Vein endothelial cell (primary cell): ENCODE data around the gene PCDHGA1. TPM values are rescaled to one million over a fixed set of nuclear protein-coding genes. Genes with fewer than 3 reads are reported as not detected.

Experiments
- total RNA-seq: library from RNA; depleted of rRNA; stranded (reverse); fragments of >200 nt; gene quantifications from 2 replicates; pipeline ENCODE4 v1.2.3, GENCODE V29; 2012

The PCDHGA1 gene
- 0.65 and 0.67 TPM in 2 replicates for total RNA-seq

DNA sequence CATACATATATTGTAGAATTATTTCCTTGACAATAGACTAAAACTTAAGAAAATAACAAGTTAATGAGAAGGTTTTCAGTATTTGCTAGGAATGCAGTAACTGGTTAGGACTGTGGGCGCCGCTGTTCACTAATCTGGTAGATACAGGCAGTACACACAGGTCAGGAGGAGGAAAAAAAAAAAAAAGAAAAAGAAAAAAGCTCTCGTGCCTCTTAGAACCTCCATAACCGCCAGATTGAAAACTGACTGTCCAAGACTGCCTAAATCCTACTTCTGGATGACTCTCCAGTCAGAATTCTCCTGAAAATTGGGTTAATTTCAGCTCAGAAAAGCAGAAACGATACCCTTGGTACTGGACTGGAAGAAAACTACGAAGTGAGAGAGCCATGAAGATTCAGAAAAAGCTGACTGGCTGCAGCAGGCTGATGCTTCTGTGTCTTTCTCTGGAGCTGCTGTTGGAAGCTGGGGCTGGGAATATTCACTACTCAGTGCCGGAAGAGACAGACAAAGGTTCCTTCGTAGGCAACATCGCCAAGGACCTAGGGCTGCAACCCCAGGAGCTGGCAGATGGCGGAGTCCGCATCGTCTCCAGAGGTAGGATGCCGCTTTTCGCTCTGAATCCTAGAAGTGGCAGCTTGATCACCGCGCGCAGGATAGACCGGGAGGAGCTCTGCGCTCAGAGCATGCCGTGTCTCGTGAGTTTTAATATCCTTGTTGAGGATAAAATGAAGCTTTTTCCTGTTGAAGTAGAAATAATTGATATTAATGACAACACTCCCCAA, at the start of gene PCDHGA1:
TSS of gene PCDHGA1 (plus strand) at position 216 of the 782 bp plus-strand sequence.

DNA sequence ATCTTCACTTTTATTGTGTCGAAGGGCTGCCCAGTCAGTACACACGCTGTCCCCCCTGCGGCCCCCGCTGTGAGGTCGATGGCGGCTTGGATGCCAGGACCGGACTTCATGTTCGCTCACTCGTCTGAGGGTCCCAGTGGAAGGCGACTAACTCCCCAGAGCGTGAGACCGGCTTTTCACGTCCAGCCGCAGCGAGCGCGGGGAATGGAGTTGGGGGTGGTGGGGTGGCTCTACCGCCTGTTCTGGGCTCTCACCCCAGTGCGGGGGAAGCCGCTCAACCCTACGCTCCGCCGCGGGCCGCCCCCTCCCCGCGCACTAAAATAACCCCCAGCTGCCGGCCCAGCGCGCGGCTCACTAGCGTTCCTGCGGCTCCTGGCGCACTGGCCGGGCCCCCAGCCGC, 26.6 kb upstream of the PCDHGA1 start, which contains the start of gene SLC25A2:
TSS of gene SLC25A2 (minus strand) at position 294 of the 400 bp plus-strand sequence. CDS start at position 110, 184 bp downstream.

DNA sequence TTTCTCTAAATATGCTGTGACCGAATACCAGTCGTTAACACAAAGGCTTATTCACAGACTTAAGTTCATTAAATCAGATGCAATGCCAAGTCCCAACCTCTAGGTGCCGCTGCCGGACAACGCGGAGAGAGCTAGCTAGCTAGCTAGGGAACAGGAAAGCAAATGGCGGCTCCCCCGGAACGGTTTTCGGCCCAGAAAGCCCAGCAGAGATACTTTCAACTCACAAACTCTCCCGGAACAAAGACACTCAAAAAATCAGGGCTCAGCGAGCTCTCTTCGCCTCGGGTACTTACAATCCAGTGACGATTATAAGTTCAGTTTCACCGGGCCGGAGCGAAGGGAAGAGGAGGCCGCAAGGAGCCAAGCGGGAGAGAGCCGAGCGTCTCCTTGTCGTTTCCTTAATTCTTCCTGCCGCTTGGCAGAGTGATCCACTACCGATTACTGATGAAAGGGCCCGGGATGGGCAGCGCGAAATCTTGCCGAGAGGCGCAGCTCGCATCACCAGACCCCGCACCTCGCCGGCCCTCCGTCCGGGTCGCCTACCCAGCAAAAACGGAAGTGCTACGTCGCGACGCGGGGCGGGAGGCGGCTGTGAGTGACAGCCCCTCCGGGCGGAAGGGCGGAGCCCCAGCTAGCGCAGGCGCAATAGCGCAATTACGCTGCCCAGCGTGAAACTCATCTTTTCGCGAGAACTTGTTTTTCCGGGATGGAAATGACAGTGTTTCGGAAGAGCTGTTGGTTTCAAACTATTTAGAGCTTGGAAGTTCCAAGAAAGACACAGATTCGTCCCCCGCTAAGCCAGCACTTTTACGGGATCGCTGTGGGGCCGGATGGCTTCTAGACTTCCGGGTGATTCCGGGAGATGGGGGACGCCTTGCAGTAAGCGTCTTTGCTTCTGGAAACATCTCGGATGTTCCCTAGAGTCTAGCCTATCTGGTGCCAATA, 9.8 kb upstream of the PCDHGA1 start, which contains the start of gene TAF7:
TSS of gene TAF7 (minus strand) at position 560 of the 945 bp plus-strand sequence. CDS start 740 bp downstream, outside the sequence.

GRCh38 chr5:141338538-141339306, 8.4 kb downstream of the PCDHGA1 start, which contains the start of gene PCDHGA2:
TSS of gene PCDHGA2 (plus strand) at chr5:141338760.

GRCh38 chr5:141343242-141343952, 13.1 kb downstream of the PCDHGA1 start, which contains the start of gene PCDHGA3:
TSS of gene PCDHGA3 (plus strand) at chr5:141343829. CDS start at chr5:141344034, 205 bp downstream.

GRCh38 chr5:141349917-141350619, 19.8 kb downstream of the PCDHGA1 start, which contains the start of gene PCDHGB1:
TSS of gene PCDHGB1 (plus strand) at chr5:141350099. CDS start at chr5:141350261, 162 bp downstream.

GRCh38 chr5:141354900-141355469, 24.7 kb downstream of the PCDHGA1 start, which contains the start of gene PCDHGA4:
TSS of gene PCDHGA4 (plus strand) at chr5:141355021. CDS start at chr5:141355108, 87 bp downstream.

GRCh38 chr5:141359790-141360426, 29.6 kb downstream of the PCDHGA1 start, which contains the start of gene PCDHGB2:
TSS of gene PCDHGB2 (plus strand) at chr5:141359994. CDS start at chr5:141360136, 142 bp downstream.

DNA sequence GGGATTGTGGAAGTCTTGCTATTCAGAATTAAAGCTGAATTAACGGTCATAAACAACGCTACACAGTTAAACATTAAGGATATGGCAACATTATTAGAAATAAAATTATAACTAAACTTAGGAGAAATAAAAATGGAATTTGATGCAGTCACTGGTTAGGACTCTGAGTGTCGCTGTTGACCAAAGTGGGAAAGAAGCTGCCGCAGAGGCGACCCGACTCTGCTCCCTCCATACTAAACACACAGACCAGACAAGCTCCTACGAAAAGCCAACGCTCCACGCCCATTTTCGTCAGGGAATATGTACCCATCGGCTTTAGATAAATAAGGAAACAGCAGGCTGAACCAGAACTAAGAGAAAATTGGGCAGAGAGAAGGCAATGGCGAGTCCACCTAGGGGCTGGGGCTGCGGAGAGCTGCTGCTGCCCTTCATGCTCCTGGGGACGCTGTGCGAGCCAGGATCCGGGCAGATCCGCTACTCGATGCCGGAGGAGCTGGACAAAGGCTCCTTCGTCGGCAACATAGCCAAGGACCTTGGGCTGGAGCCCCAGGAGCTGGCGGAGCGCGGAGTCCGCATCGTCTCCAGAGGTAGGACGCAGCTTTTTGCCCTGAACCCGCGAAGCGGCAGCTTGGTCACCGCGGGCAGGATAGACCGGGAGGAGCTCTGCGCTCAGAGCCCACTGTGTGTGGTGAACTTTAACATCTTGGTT, 33.8 kb downstream of the PCDHGA1 start, which contains the start of gene PCDHGA5:
TSS of gene PCDHGA5 (plus strand) at position 211 of the 709 bp plus-strand sequence. CDS start at position 380, 169 bp downstream.

DNA sequence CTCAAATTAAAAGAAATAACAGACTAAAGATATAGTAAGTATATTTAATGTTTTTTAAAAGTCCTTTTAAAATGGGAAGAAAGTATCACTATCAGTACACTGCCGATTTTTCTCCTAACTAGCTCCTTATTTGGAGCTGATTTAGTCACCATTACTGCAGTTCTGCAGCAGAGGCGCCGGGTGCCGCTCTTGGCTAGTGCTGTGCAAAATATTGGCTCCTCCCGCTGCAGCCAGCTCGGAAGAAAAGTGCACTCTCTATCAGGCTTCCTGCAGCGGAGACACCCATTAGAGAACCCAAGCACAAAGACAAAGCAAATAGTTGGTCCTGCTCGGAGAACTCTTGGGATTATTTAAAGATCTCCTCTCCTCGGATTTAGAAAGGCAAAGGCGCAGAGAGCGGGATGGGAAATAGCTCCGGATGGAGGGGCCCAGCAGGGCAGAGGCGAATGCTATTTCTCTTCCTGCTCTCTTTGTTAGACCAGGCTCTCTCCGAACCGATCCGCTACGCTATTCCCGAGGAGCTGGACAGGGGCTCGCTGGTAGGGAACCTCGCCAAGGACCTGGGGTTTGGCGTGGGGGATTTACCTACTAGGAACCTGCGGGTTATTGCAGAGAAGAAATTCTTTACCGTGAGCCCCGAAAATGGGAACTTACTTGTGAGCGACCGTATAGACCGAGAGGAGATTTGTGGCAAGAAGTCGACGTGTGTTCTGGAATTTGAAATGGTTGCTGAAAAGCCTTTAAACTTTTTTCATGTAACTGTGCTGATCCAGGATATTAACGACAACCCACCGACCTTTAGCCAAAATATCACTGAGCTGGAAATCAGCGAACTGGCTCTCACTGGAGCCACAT, 39.9 kb downstream of the PCDHGA1 start, which contains the start of gene PCDHGB3:
TSS of gene PCDHGB3 (plus strand) at position 249 of the 855 bp plus-strand sequence. CDS start at position 402, 153 bp downstream.

GRCh38 chr5:141373673-141374317, 43.5 kb downstream of the PCDHGA1 start, which contains the start of gene PCDHGA6:
TSS of gene PCDHGA6 (plus strand) at chr5:141373891. CDS start at chr5:141374084, 193 bp downstream.

GRCh38 chr5:141382469-141383294, 52.4 kb downstream of the PCDHGA1 start, which contains the start of gene PCDHGA7:
TSS of gene PCDHGA7 (plus strand) at chr5:141382742. CDS start at chr5:141382900, 158 bp downstream.

GRCh38 chr5:141387557-141388311, 57.4 kb downstream of the PCDHGA1 start, which contains the start of gene PCDHGB4:
TSS of gene PCDHGB4 (plus strand) at chr5:141387698. CDS start at chr5:141387885, 187 bp downstream.

DNA sequence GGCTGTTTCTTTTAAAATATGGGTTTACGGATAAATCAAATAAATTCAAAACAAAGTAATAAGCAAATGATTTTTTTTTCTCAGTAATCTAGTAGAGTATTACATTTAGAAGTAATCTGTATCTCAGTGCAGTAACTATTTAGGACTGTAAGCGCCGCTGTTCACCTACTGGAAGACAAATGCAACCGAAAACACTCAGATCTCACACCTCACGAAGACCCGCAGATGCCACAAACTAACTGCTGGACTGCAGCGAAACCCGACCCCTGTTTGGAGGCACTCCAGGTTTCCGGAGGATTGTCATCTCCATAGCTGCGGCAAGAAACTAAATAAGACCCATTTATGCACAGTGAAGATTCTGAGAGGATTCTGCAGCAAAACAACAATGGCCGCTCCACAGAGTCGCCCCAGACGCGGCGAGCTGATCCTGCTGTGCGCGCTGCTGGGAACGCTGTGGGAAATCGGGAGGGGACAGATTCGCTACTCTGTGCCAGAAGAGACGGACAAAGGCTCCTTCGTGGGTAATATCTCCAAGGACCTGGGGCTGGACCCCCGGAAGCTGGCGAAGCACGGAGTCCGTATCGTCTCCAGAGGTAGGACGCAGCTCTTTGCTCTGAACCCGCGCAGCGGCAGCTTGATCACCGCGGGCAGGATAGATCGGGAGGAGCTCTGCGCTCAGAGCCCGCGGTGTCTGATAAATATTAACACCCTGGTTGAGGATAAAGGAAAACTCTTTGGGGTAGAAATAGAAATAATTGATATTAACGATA, 62.3 kb downstream of the PCDHGA1 start, which contains the start of gene PCDHGA8:
TSS of gene PCDHGA8 (plus strand) at position 205 of the 770 bp plus-strand sequence. CDS start at position 386, 181 bp downstream.

